ENCODE results near the gene YJU2.

- no peak for TF ChIP-seq CTCF (IDR thresholded peaks at IDR 0.05)
- no peak for TF ChIP-seq POLR2A (IDR thresholded peaks at IDR 0.05)
- no peak for TF ChIP-seq POLR2AphosphoS5 (IDR thresholded peaks at IDR 0.05; ENCODE audit: insufficient read depth in 1 of 2, low read depth in 1 of 2)
These were observed 57.1 kb downstream of the YJU2 start for GRCh38 chr19:4303819-4304537.

Data from vagina (tissue), 2 donors.